K562 (cell line): ENCODE measurements around the gene INO80. TPM values are rescaled to one million over a fixed set of nuclear protein-coding genes. Genes with fewer than 3 reads are reported as not detected.

Experiments used
- ELF2 ChIP-seq: fragments of 250-450 bp; sonication (Bioruptor Pico); IDR thresholded peaks from 2 replicates; pipeline ENCODE4 v1.5.0; 2021; ENCODE audit warnings: mild to moderate bottlenecking
- FOS ChIP-seq: IDR thresholded peaks from 3 replicates; pipeline ENCODE4 v1.6.1; 2011; ENCODE audit not compliant: insufficient read length; ENCODE audit errors: extremely low read depth
- FOSL1 ChIP-seq: fragments of 200-800 bp; sonication (Bioruptor generic); conservative IDR thresholded peaks from 2 replicates; pipeline ENCODE4 v1.6.1; 2016; ENCODE audit warnings: missing genetic modification characterization, missing compliant biosample characterization
- MEIS2 ChIP-seq: fragments of 450-650 bp; IDR thresholded peaks from 2 replicates; pipeline ENCODE4 v1.6.1; 2014; ENCODE audit warnings: mild to moderate bottlenecking; ENCODE audit not compliant: partially characterized antibody
- NEUROD1 ChIP-seq: fragments of 150-350 bp; IDR thresholded peaks from 2 replicates; pipeline ENCODE4 v1.6.1; 2014; ENCODE audit warnings: borderline replicate concordance, low read length, low read depth; ENCODE audit not compliant: partially characterized antibody
- PHF21A ChIP-seq: fragments of 450-650 bp; IDR thresholded peaks from 2 replicates; pipeline ENCODE4 v1.6.1; 2017; ENCODE audit warnings: low read depth, borderline replicate concordance
- SUPT5H ChIP-seq: fragments of 450-650 bp; IDR thresholded peaks from 2 replicates; pipeline ENCODE4 v1.6.1; 2016
- U2AF1 ChIP-seq: fragments of 200-400 bp; formaldehyde crosslinking; optimal IDR thresholded peaks from 2 replicates; pipeline ENCODE3; 2017; ENCODE audit warnings: mild to moderate bottlenecking, low read depth, low read length, moderate library complexity
- polyA plus RNA-seq, 8 experiments: library from polyadenylated mRNA; depleted of rRNA in 4 of 8; stranded (reverse) in 5 of 8; unstranded in 3 of 8; fragments of >200 nt; fragmentation: Nextera tagmentation in 2 of 8; fragmentation: Illumina TruSeq in 1 of 8; extraction: Ambion mirVana in 2 of 8; extraction: Trizol in 1 of 8; gene quantifications; 2 replicates each; pipeline versions ENCODE4 v1.2.1 to v1.2.3, GENCODE V29; 2011 to 2014; ENCODE audit warnings: inconsistent platforms in 1 of 8, missing spikeins in 1 of 8
- total RNA-seq, 7 experiments: library from RNA; depleted of rRNA in 6 of 7; stranded (reverse); fragments of >200 nt in 6 of 7; fragmentation: Illumina TruSeq in 2 of 7; extraction: Trizol in 2 of 7; gene quantifications; 2 replicates each; pipeline versions ENCODE4 v1.2.1 to v1.2.3, GENCODE V29; 2011 to 2021; ENCODE audit warnings: low replicate concordance in 1 of 7
- TF ChIP-seq, protein P1 (sequence below): sonication (generic); formaldehyde crosslinking; IDR thresholded peaks from 2 replicates; pipeline ENCODE4 v1.8.1; 2023; ENCODE audit warnings: missing genetic modification reagents, mild to moderate bottlenecking, borderline replicate concordance
- TF ChIP-seq, protein P2 (sequence below): fragments of 250-450 bp; sonication (Bioruptor Pico); IDR thresholded peaks from 2 replicates; pipeline ENCODE4 v1.4.0; 2020; ENCODE audit warnings: mild to moderate bottlenecking
- TF ChIP-seq, protein P3 (sequence below): fragments of 450-650 bp; IDR thresholded peaks from 2 replicates; pipeline ENCODE4 v1.6.1; 2017; ENCODE audit warnings: antibody characterized with exemption, mild to moderate bottlenecking
- TF ChIP-seq, protein P4 (sequence below): fragments of 450-650 bp; IDR thresholded peaks from 2 replicates; pipeline ENCODE4 v1.6.1; 2017; ENCODE audit warnings: antibody characterized with exemption

INO80 gene
- total and polyA plus RNA-seq, 9 of the 15 experiments (the other 6 are each of a cell fraction or from before 2014, with no cell fraction given): 1.1 to 25.7 (median 19.9) TPM

DNA sequence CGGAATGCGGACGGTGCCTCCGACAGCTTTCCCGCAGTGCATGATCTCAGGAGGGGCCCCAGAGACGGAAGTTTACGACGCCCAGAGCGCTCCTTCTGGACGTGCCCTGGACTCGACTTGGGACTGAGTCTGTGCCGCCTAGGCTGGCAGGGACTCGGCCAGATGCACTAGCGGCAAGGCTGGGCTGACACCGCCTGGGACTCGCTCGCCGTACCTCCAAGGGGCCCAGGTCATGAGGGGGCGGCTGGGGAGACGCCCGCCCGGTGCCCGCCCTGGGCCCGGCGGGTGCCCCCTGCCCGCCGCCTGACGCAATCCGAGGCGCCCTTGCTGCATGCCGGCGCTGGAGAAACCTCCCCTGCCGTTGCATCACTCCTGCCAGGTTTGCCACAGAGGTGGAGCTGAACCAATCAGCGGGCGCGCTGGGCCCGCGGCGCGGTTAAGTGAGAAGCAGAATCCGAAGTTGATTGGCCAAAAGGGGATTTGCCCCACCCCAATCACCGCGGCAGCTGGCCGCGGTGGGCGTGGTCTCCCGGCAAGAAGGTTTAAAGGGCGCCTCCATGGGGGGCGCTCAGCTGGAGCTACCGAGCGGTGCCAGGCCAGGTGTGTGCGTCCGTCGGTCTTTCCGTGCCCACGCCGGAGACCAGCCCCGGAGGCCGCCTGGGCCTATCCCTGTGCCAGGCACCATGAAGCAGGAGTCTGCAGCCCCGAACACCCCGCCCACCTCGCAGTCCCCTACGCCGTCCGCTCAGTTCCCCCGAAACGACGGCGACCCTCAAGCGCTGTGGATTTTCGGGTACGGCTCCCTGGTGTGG, 163.0 kb downstream of the INO80 start, which contains the start of gene CHAC1 (continued):
- TF ChIP-seq, protein P1, sequence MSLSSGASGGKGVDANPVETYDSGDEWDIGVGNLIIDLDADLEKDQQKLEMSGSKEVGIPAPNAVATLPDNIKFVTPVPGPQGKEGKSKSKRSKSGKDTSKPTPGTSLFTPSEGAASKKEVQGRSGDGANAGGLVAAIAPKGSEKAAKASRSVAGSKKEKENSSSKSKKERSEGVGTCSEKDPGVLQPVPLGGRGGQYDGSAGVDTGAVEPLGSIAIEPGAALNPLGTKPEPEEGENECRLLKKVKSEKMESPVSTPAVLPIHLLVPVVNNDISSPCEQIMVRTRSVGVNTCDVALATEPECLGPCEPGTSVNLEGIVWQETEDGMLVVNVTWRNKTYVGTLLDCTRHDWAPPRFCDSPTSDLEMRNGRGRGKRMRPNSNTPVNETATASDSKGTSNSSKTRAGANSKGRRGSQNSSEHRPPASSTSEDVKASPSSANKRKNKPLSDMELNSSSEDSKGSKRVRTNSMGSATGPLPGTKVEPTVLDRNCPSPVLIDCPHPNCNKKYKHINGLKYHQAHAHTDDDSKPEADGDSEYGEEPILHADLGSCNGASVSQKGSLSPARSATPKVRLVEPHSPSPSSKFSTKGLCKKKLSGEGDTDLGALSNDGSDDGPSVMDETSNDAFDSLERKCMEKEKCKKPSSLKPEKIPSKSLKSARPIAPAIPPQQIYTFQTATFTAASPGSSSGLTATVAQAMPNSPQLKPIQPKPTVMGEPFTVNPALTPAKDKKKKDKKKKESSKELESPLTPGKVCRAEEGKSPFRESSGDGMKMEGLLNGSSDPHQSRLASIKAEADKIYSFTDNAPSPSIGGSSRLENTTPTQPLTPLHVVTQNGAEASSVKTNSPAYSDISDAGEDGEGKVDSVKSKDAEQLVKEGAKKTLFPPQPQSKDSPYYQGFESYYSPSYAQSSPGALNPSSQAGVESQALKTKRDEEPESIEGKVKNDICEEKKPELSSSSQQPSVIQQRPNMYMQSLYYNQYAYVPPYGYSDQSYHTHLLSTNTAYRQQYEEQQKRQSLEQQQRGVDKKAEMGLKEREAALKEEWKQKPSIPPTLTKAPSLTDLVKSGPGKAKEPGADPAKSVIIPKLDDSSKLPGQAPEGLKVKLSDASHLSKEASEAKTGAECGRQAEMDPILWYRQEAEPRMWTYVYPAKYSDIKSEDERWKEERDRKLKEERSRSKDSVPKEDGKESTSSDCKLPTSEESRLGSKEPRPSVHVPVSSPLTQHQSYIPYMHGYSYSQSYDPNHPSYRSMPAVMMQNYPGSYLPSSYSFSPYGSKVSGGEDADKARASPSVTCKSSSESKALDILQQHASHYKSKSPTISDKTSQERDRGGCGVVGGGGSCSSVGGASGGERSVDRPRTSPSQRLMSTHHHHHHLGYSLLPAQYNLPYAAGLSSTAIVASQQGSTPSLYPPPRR (CRISPR knock-in tag): no peak
- TF ChIP-seq PHF21A (no peak), MEIS2 (peak; percentile 16), FOS (peak; percentile 75), ELF2 (peak; percentile 38; the same call in 1 of the 2 replicates), FOSL1 (tag) (0 out of 2 replicates have a peak, but pooled peaks have one; percentile 17), SUPT5H (peak; percentile 73), U2AF1 (peak; percentile 69), NEUROD1 (peak; percentile 56)
- TF ChIP-seq, protein P2, sequence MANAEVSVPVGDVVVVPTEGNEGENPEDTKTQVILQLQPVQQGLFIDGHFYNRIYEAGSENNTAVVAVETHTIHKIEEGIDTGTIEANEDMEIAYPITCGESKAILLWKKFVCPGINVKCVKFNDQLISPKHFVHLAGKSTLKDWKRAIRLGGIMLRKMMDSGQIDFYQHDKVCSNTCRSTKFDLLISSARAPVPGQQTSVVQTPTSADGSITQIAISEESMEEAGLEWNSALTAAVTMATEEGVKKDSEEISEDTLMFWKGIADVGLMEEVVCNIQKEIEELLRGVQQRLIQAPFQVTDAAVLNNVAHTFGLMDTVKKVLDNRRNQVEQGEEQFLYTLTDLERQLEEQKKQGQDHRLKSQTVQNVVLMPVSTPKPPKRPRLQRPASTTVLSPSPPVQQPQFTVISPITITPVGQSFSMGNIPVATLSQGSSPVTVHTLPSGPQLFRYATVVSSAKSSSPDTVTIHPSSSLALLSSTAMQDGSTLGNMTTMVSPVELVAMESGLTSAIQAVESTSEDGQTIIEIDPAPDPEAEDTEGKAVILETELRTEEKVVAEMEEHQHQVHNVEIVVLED (CRISPR knock-in tag): no peak
- TF ChIP-seq, protein P3, sequence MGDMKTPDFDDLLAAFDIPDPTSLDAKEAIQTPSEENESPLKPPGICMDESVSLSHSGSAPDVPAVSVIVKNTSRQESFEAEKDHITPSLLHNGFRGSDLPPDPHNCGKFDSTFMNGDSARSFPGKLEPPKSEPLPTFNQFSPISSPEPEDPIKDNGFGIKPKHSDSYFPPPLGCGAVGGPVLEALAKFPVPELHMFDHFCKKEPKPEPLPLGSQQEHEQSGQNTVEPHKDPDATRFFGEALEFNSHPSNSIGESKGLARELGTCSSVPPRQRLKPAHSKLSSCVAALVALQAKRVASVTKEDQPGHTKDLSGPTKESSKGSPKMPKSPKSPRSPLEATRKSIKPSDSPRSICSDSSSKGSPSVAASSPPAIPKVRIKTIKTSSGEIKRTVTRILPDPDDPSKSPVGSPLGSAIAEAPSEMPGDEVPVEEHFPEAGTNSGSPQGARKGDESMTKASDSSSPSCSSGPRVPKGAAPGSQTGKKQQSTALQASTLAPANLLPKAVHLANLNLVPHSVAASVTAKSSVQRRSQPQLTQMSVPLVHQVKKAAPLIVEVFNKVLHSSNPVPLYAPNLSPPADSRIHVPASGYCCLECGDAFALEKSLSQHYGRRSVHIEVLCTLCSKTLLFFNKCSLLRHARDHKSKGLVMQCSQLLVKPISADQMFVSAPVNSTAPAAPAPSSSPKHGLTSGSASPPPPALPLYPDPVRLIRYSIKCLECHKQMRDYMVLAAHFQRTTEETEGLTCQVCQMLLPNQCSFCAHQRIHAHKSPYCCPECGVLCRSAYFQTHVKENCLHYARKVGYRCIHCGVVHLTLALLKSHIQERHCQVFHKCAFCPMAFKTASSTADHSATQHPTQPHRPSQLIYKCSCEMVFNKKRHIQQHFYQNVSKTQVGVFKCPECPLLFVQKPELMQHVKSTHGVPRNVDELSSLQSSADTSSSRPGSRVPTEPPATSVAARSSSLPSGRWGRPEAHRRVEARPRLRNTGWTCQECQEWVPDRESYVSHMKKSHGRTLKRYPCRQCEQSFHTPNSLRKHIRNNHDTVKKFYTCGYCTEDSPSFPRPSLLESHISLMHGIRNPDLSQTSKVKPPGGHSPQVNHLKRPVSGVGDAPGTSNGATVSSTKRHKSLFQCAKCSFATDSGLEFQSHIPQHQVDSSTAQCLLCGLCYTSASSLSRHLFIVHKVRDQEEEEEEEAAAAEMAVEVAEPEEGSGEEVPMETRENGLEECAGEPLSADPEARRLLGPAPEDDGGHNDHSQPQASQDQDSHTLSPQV: no peak
- TF ChIP-seq, protein P4, sequence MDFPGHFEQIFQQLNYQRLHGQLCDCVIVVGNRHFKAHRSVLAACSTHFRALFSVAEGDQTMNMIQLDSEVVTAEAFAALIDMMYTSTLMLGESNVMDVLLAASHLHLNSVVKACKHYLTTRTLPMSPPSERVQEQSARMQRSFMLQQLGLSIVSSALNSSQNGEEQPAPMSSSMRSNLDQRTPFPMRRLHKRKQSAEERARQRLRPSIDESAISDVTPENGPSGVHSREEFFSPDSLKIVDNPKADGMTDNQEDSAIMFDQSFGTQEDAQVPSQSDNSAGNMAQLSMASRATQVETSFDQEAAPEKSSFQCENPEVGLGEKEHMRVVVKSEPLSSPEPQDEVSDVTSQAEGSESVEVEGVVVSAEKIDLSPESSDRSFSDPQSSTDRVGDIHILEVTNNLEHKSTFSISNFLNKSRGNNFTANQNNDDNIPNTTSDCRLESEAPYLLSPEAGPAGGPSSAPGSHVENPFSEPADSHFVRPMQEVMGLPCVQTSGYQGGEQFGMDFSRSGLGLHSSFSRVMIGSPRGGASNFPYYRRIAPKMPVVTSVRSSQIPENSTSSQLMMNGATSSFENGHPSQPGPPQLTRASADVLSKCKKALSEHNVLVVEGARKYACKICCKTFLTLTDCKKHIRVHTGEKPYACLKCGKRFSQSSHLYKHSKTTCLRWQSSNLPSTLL: peak; percentile 96
